HG03060 (cell line): ENCODE data around the gene NOL12.
"Not testable (repeated sequence)": the region's sequence is repeated elsewhere in the genome, so short reads cannot be mapped to it uniquely, and the experiment has no call there.

ENCODE experiments used
- ATAC-seq: cut with Tn5 transposase; IDR thresholded peaks from one replicate; pipeline ENCODE4 v1.9.1; 2021; ENCODE audit warnings: low read depth, moderate number of reproducible peaks; ENCODE audit not compliant: unreplicated experiment

NOL12 gene

GRCh38 chr22:37678372-37678771, 7.8 kb upstream of the NOL12 start:
- no peak for ATAC-seq

- no peak for ATAC-seq
These were observed 6.5 kb upstream of the NOL12 start for GRCh38 chr22:37679670-37680069.

- ATAC-seq: no peak
These were observed 5.8 kb upstream of the NOL12 start for GRCh38 chr22:37680191-37680851.

- no peak for ATAC-seq
These were observed 5.1 kb upstream of the NOL12 start for GRCh38 chr22:37681001-37681424.

GRCh38 chr22:37681556-37682049, 4.5 kb upstream of the NOL12 start:
- no peak for ATAC-seq

GRCh38 chr22:37684803-37685615, 1.1 kb upstream of the NOL12 start:
- no peak for ATAC-seq

GRCh38 chr22:37690407-37690806, 4.3 kb downstream of the NOL12 start:
- no peak for ATAC-seq

GRCh38 chr22:37690901-37691504, 4.9 kb downstream of the NOL12 start:
- ATAC-seq: no peak

- ATAC-seq: no peak
These were observed 6.6 kb downstream of the NOL12 start for GRCh38 chr22:37692627-37693285.

- ATAC-seq: not testable (repeated sequence)
These were observed 8.0 kb downstream of the NOL12 start for GRCh38 chr22:37694131-37694530.

GRCh38 chr22:37696260-37696656, 10.1 kb downstream of the NOL12 start:
- not testable (repeated sequence) for ATAC-seq

GRCh38 chr22:37696657-37697537, 10.8 kb downstream of the NOL12 start, which contains the start of gene TRIOBP:
TRIOBP (plus strand) TSS chr22:37697048; CDS start chr22:37701366, 4,318 bp downstream.
- peak; percentile 49 for ATAC-seq

GRCh38 chr22:37697538-37697835, 11.3 kb downstream of the NOL12 start:
- no peak for ATAC-seq

- ATAC-seq: no peak
These were observed 15.1 kb downstream of the NOL12 start for GRCh38 chr22:37701141-37701786.

GRCh38 chr22:37703906-37704305, 17.8 kb downstream of the NOL12 start:
- no peak for ATAC-seq

- ATAC-seq: no peak
These were observed 18.5 kb downstream of the NOL12 start for GRCh38 chr22:37704645-37705044.

- ATAC-seq: no peak
These were observed 19.1 kb downstream of the NOL12 start for GRCh38 chr22:37705205-37705604.

GRCh38 chr22:37708580-37709444, 22.7 kb downstream of the NOL12 start:
- ATAC-seq: no peak

GRCh38 chr22:37709445-37709765, 23.3 kb downstream of the NOL12 start:
- no peak for ATAC-seq
